SK-N-SH (cell line): Measurements from ENCODE around the gene MLST8. TPM values are rescaled to one million over a fixed set of nuclear protein-coding genes. Genes with fewer than 3 reads are reported as not detected.

Source experiments
- CTCF ChIA-PET: fragments of 300-600, 350-600 bp; formaldehyde crosslinking; extraction: SDS; loops from one replicate; lab custom pipeline; 2021; lab: Yijun Ruan, JAX
- POLR2A ChIA-PET: fragments of 350-600 bp; sonication (Branson Sonifier 250); formaldehyde crosslinking; extraction: SDS; loops from one replicate; lab custom pipeline; 2020; ENCODE audit warnings: antibody characterized with exemption, inconsistent platforms; lab: Yijun Ruan, JAX
- DNase-seq: peaks from one replicate; pipeline ENCODE4 v3.0.0; 2012
- H2AFZ ChIP-seq: fragments of 200-600 bp; sonication (generic); 2 replicates; pipeline ENCODE4 v1.8.1; 2016; ENCODE audit warnings: antibody characterized with exemption, mild to moderate bottlenecking, low read depth
- H3F3A ChIP-seq: fragments of 200-600 bp; sonication (generic); replicated peaks from 2 replicates; pipeline ENCODE3; 2016; ENCODE audit warnings: antibody characterized with exemption, mild to moderate bottlenecking; ENCODE audit not compliant: insufficient read depth
- H3K27ac ChIP-seq, 2 experiments: fragments of 200-500 bp in 1 of 2; fragments of 200-600 bp in 1 of 2; sonication (Bioruptor generic) in 1 of 2; sonication (generic), shearing (Covaris generic) in 1 of 2; 2 replicates each; pipeline versions ENCODE4 v1.5.1 to v1.6.1; 2014 to 2016; ENCODE audit warnings: low read depth in 2 of 2, inconsistent platforms in 1 of 2, low read length in 1 of 2, mild to moderate bottlenecking in 1 of 2, mixed read lengths in 1 of 2
- H3K27me3 ChIP-seq: fragments of 200-600 bp; sonication (generic), shearing (Covaris generic); 2 replicates; pipeline ENCODE4 v1.6.1; 2016; ENCODE audit warnings: mixed run types; ENCODE audit not compliant: insufficient read depth
- H3K36me3 ChIP-seq, 2 experiments: fragments of 200-500 bp in 1 of 2; fragments of 200-600 bp in 1 of 2; sonication (Bioruptor generic) in 1 of 2; sonication (generic) in 1 of 2; replicated peaks in 1 of 2; 2 replicates each; pipeline versions ENCODE3 to v1.5.1; 2014 to 2016; ENCODE audit warnings: low read length in 1 of 2, mild to moderate bottlenecking in 1 of 2; ENCODE audit not compliant: insufficient read depth in 2 of 2, control insufficient read depth in 1 of 2
- H3K4me1 ChIP-seq, 2 experiments: fragments of 200-500 bp in 1 of 2; fragments of 200-600 bp in 1 of 2; sonication (Bioruptor generic) in 1 of 2; sonication (generic), shearing (Covaris generic) in 1 of 2; 2 replicates each; pipeline versions ENCODE4 v1.5.1 to v1.6.1; 2014 to 2016; ENCODE audit warnings: low read depth in 1 of 2, low read length in 1 of 2, mixed run types in 1 of 2; ENCODE audit not compliant: insufficient read depth in 2 of 2, control insufficient read depth in 1 of 2
- H3K4me2 ChIP-seq: fragments of 200-600 bp; sonication (generic), shearing (Covaris generic); 2 replicates; pipeline ENCODE4 v1.6.1; 2017; ENCODE audit warnings: mixed run types
- H3K4me3 ChIP-seq, 2 experiments: fragments of 200-500 bp in 1 of 2; fragments of 200-600 bp in 1 of 2; sonication (Bioruptor generic) in 1 of 2; sonication (generic), shearing (Covaris generic) in 1 of 2; 2 replicates each; pipeline versions ENCODE4 v1.5.1 to v1.8.1; 2014 to 2016; ENCODE audit warnings: low read depth in 2 of 2, inconsistent platforms in 1 of 2, low read length in 1 of 2, mild to moderate bottlenecking in 1 of 2, mixed read lengths in 1 of 2, moderate library complexity in 1 of 2
- H3K79me2 ChIP-seq: fragments of 200-600 bp; sonication (generic); 2 replicates; pipeline ENCODE4 v1.8.1; 2017; ENCODE audit warnings: mild to moderate bottlenecking; ENCODE audit not compliant: insufficient read depth
- H3K9ac ChIP-seq: fragments of 200-600 bp; sonication (generic); 2 replicates; pipeline ENCODE4 v1.6.1; 2017; ENCODE audit warnings: mixed run types
- H3K9me2 ChIP-seq: fragments of 200-600 bp; sonication (generic); 2 replicates; pipeline ENCODE4 v1.6.1; 2017; ENCODE audit warnings: mixed run types
- H3K9me3 ChIP-seq: fragments of 200-600 bp; sonication (generic); 2 replicates; pipeline ENCODE4 v1.6.1; 2017; ENCODE audit warnings: mixed run types, mild to moderate bottlenecking, moderate library complexity
- H4K20me1 ChIP-seq: fragments of 200-600 bp; sonication (generic); 2 replicates; pipeline ENCODE4 v1.6.1; 2017; ENCODE audit warnings: mild to moderate bottlenecking, mixed run types; ENCODE audit not compliant: insufficient read depth
- CHD2 ChIP-seq: fragments of 150-350 bp; IDR thresholded peaks from 2 replicates; pipeline ENCODE4 v1.6.1; 2018; ENCODE audit warnings: low read length; ENCODE audit not compliant: partially characterized antibody
- FOSL2 ChIP-seq: IDR thresholded peaks from 2 replicates; pipeline ENCODE4 v1.4.0; 2012; ENCODE audit warnings: low read depth, mild to moderate bottlenecking, moderate library complexity, borderline replicate concordance
- GABPA ChIP-seq: IDR thresholded peaks from 2 replicates; pipeline ENCODE4 v1.4.0; 2012; ENCODE audit warnings: low read depth, mild to moderate bottlenecking
- GATA2 ChIP-seq: sonication (generic); formaldehyde crosslinking; IDR thresholded peaks from 2 replicates; pipeline ENCODE4 v1.5.0; 2020; ENCODE audit warnings: mild to moderate bottlenecking, missing genetic modification reagents
- MXI1 ChIP-seq: IDR thresholded peaks from 2 replicates; pipeline ENCODE4 v1.6.1; 2012; ENCODE audit warnings: mild to moderate bottlenecking, low read depth, low read length, improper control_type of control experiment
- RAD21 ChIP-seq: IDR thresholded peaks from 2 replicates; pipeline ENCODE4 v1.6.1; 2012; ENCODE audit warnings: mild to moderate bottlenecking, low read length
- RCOR1 ChIP-seq: fragments of 150-350 bp; IDR thresholded peaks from 2 replicates; pipeline ENCODE4 v1.6.1; 2017; ENCODE audit warnings: antibody characterized with exemption, low read length
- SIN3A ChIP-seq: IDR thresholded peaks from 2 replicates; pipeline ENCODE4 v1.6.1; 2012; ENCODE audit warnings: low read depth, mild to moderate bottlenecking, low read length, moderate library complexity, borderline replicate concordance
- SMC3 ChIP-seq: IDR thresholded peaks from 2 replicates; pipeline ENCODE4 v1.6.1; 2012; ENCODE audit warnings: low read depth, low read length, improper control_type of control experiment
- TAF1 ChIP-seq: IDR thresholded peaks from 2 replicates; pipeline ENCODE4 v1.6.1; 2012; ENCODE audit warnings: low read depth, mild to moderate bottlenecking, low read length, moderate library complexity, borderline replicate concordance
- TCF12 ChIP-seq: IDR thresholded peaks from 2 replicates; pipeline ENCODE4 v1.4.0; 2012
- TEAD4 ChIP-seq: IDR thresholded peaks from 2 replicates; pipeline ENCODE4 v1.4.0; 2012; ENCODE audit warnings: mild to moderate bottlenecking, borderline replicate concordance; ENCODE audit not compliant: insufficient read depth
- USF2 ChIP-seq: fragments of 150-350 bp; IDR thresholded peaks from 2 replicates; pipeline ENCODE4 v1.6.1; 2017; ENCODE audit warnings: antibody characterized with exemption, low read length, low read depth, borderline replicate concordance
- WGBS: methylation state at CpG from one replicate; pipeline ENCODE4 v1.1.6; 2017; ENCODE audit warnings: low lambda C conversion rate; 5-methylcytosine and 5-hydroxymethylcytosine counted together
- polyA plus RNA-seq, 3 experiments: library from polyadenylated mRNA; depleted of rRNA; stranded (reverse); fragments of >200 nt; gene quantifications; 2 replicates each; pipeline ENCODE4 v1.2.3, GENCODE V29; 2012
- TF ChIP-seq, protein P1 (sequence below): IDR thresholded peaks from 2 replicates; pipeline ENCODE4 v1.4.0; 2012; ENCODE audit warnings: low read depth

Gene MLST8
- polyA plus RNA-seq, 1 of the 3 experiments (the other 2 are of a cell fraction): 85.4 TPM

- H3K4me1 ChIP-seq: peaks cover 11 to 36% of the 10 kb centered on the region in 2 experiments; a peak in 3 of 4 replicates
- no peak overlapping the region for H3K4me3 ChIP-seq
- no peak overlapping the region for H2AFZ ChIP-seq
- H3K36me3 ChIP-seq: peaks cover 0 to 36% of the 10 kb centered on the region in 2 experiments
- H3K4me2 ChIP-seq: no peak overlapping the region
- H3K27ac ChIP-seq: no peak overlapping the region
- TF ChIP-seq SMC3: no peak
- TF ChIP-seq MXI1: no peak
- no peak for TF ChIP-seq FOSL2
- no peak for TF ChIP-seq GATA2 (CRISPR knock-in tag)
- no peak for TF ChIP-seq TCF12
- no peak for TF ChIP-seq USF2
- TF ChIP-seq, protein P1, sequence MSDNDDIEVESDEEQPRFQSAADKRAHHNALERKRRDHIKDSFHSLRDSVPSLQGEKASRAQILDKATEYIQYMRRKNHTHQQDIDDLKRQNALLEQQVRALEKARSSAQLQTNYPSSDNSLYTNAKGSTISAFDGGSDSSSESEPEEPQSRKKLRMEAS: no peak
- TF ChIP-seq TAF1: no peak
- no peak for TF ChIP-seq TEAD4
- TF ChIP-seq GABPA: no peak
- no peak for TF ChIP-seq CHD2
- TF ChIP-seq RAD21: no peak
- WGBS: 100% methylated on average over 2 of the region's 23 CpGs
- POLR2A ChIA-PET: no interaction called here
- H3K9ac ChIP-seq: no peak overlapping the region
- H4K20me1 ChIP-seq: peaks cover 9% of the 10 kb centered on the region; the same call in 1 of the 2 replicates
- no peaks in the 10 kb centered on the region for H3K9me2 ChIP-seq
- DNase-seq: no peak
- peaks cover 29% of the 10 kb centered on the region for H3K79me2 ChIP-seq
- CTCF ChIA-PET: interaction anchor here (1.1 kb wide), 1 partner anchor 186 kb away, joined by 3 read pairs; no protein-coding TSS in a partner anchor
- H3K27me3 ChIP-seq: no peaks in the 10 kb centered on the region
- no peaks in the 10 kb centered on the region for H3K9me3 ChIP-seq
- H3F3A ChIP-seq: peaks cover 11% of the 10 kb centered on the region
Measured at GRCh38 chr16:2208308-2208707, 3.1 kb downstream of the MLST8 start.

- H4K20me1 ChIP-seq: peaks cover 11% of the 10 kb centered on the region; the same call in 1 of the 2 replicates
- no peak overlapping the region for H3K9ac ChIP-seq
- no peaks in the 10 kb centered on the region for H3K27me3 ChIP-seq
- no peak overlapping the region for H2AFZ ChIP-seq
- ChIA-PET CTCF (interaction anchor here (1.1 kb wide), 1 partner anchor 186 kb away, joined by 3 read pairs; no protein-coding TSS in a partner anchor), POLR2A (no interaction called here)
- H3K9me2 ChIP-seq: no peaks in the 10 kb centered on the region
- no peak overlapping the region; a peak in 1 of 4 replicates for H3K27ac ChIP-seq
- H3K4me3 ChIP-seq: no peak overlapping the region
- H3K4me2 ChIP-seq: no peak overlapping the region
- peaks cover 34% of the 10 kb centered on the region for H3K79me2 ChIP-seq
- peaks cover 0 to 36% of the 10 kb centered on the region in 2 experiments for H3K36me3 ChIP-seq
- no peak for TF ChIP-seq SIN3A
- TF ChIP-seq RCOR1: no peak
- DNase-seq: no peak
- H3K9me3 ChIP-seq: no peaks in the 10 kb centered on the region
- peaks cover 11% of the 10 kb centered on the region for H3F3A ChIP-seq
- 100% methylated on average over 3 of the region's 9 CpGs for WGBS
- peaks cover 11 to 40% of the 10 kb centered on the region in 2 experiments; a peak in 3 of 4 replicates for H3K4me1 ChIP-seq
Measured at GRCh38 chr16:2208772-2209171, 3.5 kb downstream of the MLST8 start.
